ENCODE results near the gene NFATC1.

Gene NFATC1

DNA sequence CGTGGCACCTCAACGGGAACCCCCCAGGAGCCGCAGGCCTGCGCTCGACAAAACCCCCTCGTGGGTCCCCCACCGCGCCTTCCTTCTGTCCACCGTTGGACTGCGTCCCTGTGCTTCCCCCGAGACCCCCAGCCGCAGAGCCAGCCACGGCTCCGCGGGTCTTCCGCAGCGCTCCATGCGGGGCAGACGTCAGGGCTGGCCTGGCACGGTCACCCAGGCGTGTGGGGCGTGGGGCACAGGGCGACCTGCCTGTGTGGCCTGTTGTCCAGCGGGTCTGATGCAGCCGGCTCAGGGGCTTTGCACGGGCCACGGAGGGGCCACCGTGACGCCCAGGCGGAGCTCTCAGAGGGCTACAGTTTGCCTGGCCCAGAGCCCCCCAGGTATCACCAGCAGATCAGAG lies 11.0 kb downstream of the NFATC1 start:
- H3K9ac ChIP-seq (ENCODE audit: low read depth, low read length), result no peak overlapping the region
- no peak overlapping the region for H2AFZ ChIP-seq (ENCODE audit: low read depth, low read length)
- no peak overlapping the region for H3K27ac ChIP-seq (ENCODE audit: low read length)
- no peaks in the 10 kb centered on the region for H3K27me3 ChIP-seq (ENCODE audit: insufficient read depth, low read length, poor library complexity)
- peaks cover 12% of the 10 kb centered on the region for H3K36me3 ChIP-seq (ENCODE audit: insufficient read depth, low read length)
- H3K9me3 ChIP-seq (ENCODE audit: insufficient read depth, low read length, severe bottlenecking), result no peaks in the 10 kb centered on the region
- DNase-seq (no peak), ATAC-seq (ENCODE audit: insufficient read depth, low read depth) (no peak)
- H3K4me3 ChIP-seq (ENCODE audit: low read depth in 1 of 2, low read length in 2 of 2), result no peak overlapping the region
- H3K4me2 ChIP-seq (ENCODE audit: insufficient read depth, low read length), result no peak overlapping the region
- peaks cover 32% of the 10 kb centered on the region for H3K4me1 ChIP-seq (ENCODE audit: insufficient read depth, low read length)
- peaks cover 43% of the 10 kb centered on the region for H4K20me1 ChIP-seq (ENCODE audit: insufficient read depth, low read length)
- TF ChIP-seq CTCF (IDR thresholded peaks at IDR 0.05; ENCODE audit: borderline replicate concordance, extremely low read depth, low read length, poor library complexity, severe bottlenecking), result no peak
- TF ChIP-seq EZH2 (IDR thresholded peaks at IDR 0.05; ENCODE audit: borderline replicate concordance, low read depth, low read length, severe bottlenecking), result no peak
- peaks cover 25% of the 10 kb centered on the region for H3K79me2 ChIP-seq (ENCODE audit: insufficient read depth, low read length)

GRCh38 chr18:79409313-79409712 lies 13.6 kb downstream of the NFATC1 start:
- Histone ChIP-seq H3K79me2 (ENCODE audit: insufficient read depth, low read length) (peaks cover 18% of the 10 kb centered on the region), H3K9me3 (ENCODE audit: insufficient read depth, low read length, severe bottlenecking) (no peaks in the 10 kb centered on the region), H3K4me3 (ENCODE audit: low read depth in 1 of 2, low read length in 2 of 2) (no peak overlapping the region), H3K36me3 (ENCODE audit: insufficient read depth, low read length) (peaks cover 34% of the 10 kb centered on the region), H3K9ac (ENCODE audit: low read depth, low read length) (no peak overlapping the region), H3K27ac (ENCODE audit: low read length) (no peak overlapping the region), H3K27me3 (ENCODE audit: insufficient read depth, low read length, poor library complexity) (no peaks in the 10 kb centered on the region), H3K4me2 (ENCODE audit: insufficient read depth, low read length) (no peak overlapping the region), H3K4me1 (ENCODE audit: insufficient read depth, low read length) (peaks cover 13% of the 10 kb centered on the region), H2AFZ (ENCODE audit: low read depth, low read length) (no peak overlapping the region), H4K20me1 (ENCODE audit: insufficient read depth, low read length) (peaks cover 37% of the 10 kb centered on the region)
- DNase-seq (no peak), ATAC-seq (ENCODE audit: insufficient read depth, low read depth) (no peak)
- TF ChIP-seq EZH2 (IDR thresholded peaks at IDR 0.05; ENCODE audit: borderline replicate concordance, low read depth, low read length, severe bottlenecking), result no peak
- no peak for TF ChIP-seq CTCF (IDR thresholded peaks at IDR 0.05; ENCODE audit: borderline replicate concordance, extremely low read depth, low read length, poor library complexity, severe bottlenecking)

DNA sequence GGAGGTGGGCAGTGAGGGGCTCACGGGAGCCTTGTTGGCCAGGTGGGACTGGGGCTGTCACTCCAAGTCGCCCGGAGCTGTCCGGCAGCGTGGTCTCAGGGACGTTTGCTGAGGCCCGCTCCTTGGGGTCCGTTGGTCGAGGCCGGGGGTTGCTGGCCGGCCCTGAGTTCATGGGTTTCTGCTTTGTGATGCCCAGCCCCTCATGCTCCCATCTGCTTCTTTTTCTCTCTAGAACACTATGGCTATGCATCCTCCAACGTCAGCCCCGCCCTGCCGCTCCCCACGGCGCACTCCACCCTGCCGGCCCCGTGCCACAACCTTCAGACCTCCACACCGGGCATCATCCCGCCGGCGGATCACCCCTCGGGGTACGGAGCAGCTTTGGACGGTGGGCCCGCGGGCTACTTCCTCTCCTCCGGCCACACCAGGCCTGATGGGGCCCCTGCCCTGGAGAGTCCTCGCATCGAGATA lies 14.5 kb downstream of the NFATC1 start:
- H2AFZ ChIP-seq (ENCODE audit: low read depth, low read length), result no peak overlapping the region
- peaks cover 7% of the 10 kb centered on the region for H3K4me1 ChIP-seq (ENCODE audit: insufficient read depth, low read length)
- no peak overlapping the region for H3K4me3 ChIP-seq (ENCODE audit: low read depth in 1 of 2, low read length in 2 of 2)
- no peaks in the 10 kb centered on the region for H3K9me3 ChIP-seq (ENCODE audit: insufficient read depth, low read length, severe bottlenecking)
- H4K20me1 ChIP-seq (ENCODE audit: insufficient read depth, low read length), result peaks cover 28% of the 10 kb centered on the region
- H3K27me3 ChIP-seq (ENCODE audit: insufficient read depth, low read length, poor library complexity), result no peaks in the 10 kb centered on the region
- H3K36me3 ChIP-seq (ENCODE audit: insufficient read depth, low read length), result peaks cover 34% of the 10 kb centered on the region
- peaks cover 9% of the 10 kb centered on the region for H3K79me2 ChIP-seq (ENCODE audit: insufficient read depth, low read length)
- no peak overlapping the region for H3K4me2 ChIP-seq (ENCODE audit: insufficient read depth, low read length)
- DNase-seq (no peak), ATAC-seq (ENCODE audit: insufficient read depth, low read depth) (no peak)
- no peak for TF ChIP-seq EZH2 (IDR thresholded peaks at IDR 0.05; ENCODE audit: borderline replicate concordance, low read depth, low read length, severe bottlenecking)
- no peak for TF ChIP-seq CTCF (IDR thresholded peaks at IDR 0.05; ENCODE audit: borderline replicate concordance, extremely low read depth, low read length, poor library complexity, severe bottlenecking)
- H3K27ac ChIP-seq (ENCODE audit: low read length), result no peak overlapping the region
- H3K9ac ChIP-seq (ENCODE audit: low read depth, low read length), result no peak overlapping the region

Data from DND-41 (cell line).